GM12878 (cell line): ENCODE data around the gene PRKAG2.

ENCODE experiments used
- CHD2 ChIP-seq: IDR thresholded peaks from 2 replicates; pipeline ENCODE4 v1.6.1; 2011; ENCODE audit warnings: low read depth, low read length, improper control_type of control experiment, borderline replicate concordance
- HDAC6 ChIP-seq: fragments of 200-600 bp; sonication (generic); IDR thresholded peaks from one replicate; pipeline ENCODE4 v1.8.0; 2017; ENCODE audit warnings: antibody characterized with exemption; ENCODE audit not compliant: unreplicated experiment
- JUNB ChIP-seq: IDR thresholded peaks from 2 replicates; pipeline ENCODE4 v1.6.1; 2016; ENCODE audit warnings: antibody characterized with exemption, mild to moderate bottlenecking
- POLR2A ChIP-seq: IDR thresholded peaks from 2 replicates; pipeline ENCODE4 v1.6.1; 2011; ENCODE audit warnings: low read depth, mild to moderate bottlenecking, low read length
- SMC3 ChIP-seq: IDR thresholded peaks from 2 replicates; pipeline ENCODE4 v1.6.1; 2011; ENCODE audit warnings: low read length, improper control_type of control experiment, borderline replicate concordance
- SRF ChIP-seq, 2 experiments: IDR thresholded peaks; 2 replicates each; pipeline ENCODE4 v1.6.1; 2011; ENCODE audit warnings: low read depth in 2 of 2, low read length in 2 of 2, mild to moderate bottlenecking in 1 of 2, moderate library complexity in 1 of 2
- SUZ12 ChIP-seq: fragments of 200-600 bp; sonication (generic); IDR thresholded peaks from one replicate; pipeline ENCODE4 v1.6.1; 2018; ENCODE audit warnings: antibody characterized with exemption, mild to moderate bottlenecking; ENCODE audit not compliant: unreplicated experiment
- TCF7 ChIP-seq: IDR thresholded peaks from 2 replicates; pipeline ENCODE4 v1.6.1; 2014; ENCODE audit warnings: antibody characterized with exemption, borderline replicate concordance
- TF ChIP-seq, protein P1 (sequence below): IDR thresholded peaks from 2 replicates; pipeline ENCODE4 v1.6.1; 2011; ENCODE audit warnings: borderline replicate concordance, low read depth, mild to moderate bottlenecking, moderate library complexity, low read length; ENCODE audit not compliant: insufficient read depth, poor library complexity, severe bottlenecking
- TF ChIP-seq, protein P2 (sequence below), 3 experiments: IDR thresholded peaks in 2 of 3; conservative IDR thresholded peaks in 1 of 3; 2 replicates each; pipeline ENCODE4 v1.5.1; 2011; ENCODE audit warnings: low read depth in 3 of 3, low read length in 3 of 3, mild to moderate bottlenecking in 3 of 3, control low read depth in 2 of 3, moderate library complexity in 2 of 3, inconsistent platforms in 1 of 3, mixed read lengths in 1 of 3; ENCODE audit not compliant: control insufficient read depth in 2 of 3, insufficient read depth in 1 of 3; ENCODE audit errors: extremely low read depth in 1 of 3

DNA sequence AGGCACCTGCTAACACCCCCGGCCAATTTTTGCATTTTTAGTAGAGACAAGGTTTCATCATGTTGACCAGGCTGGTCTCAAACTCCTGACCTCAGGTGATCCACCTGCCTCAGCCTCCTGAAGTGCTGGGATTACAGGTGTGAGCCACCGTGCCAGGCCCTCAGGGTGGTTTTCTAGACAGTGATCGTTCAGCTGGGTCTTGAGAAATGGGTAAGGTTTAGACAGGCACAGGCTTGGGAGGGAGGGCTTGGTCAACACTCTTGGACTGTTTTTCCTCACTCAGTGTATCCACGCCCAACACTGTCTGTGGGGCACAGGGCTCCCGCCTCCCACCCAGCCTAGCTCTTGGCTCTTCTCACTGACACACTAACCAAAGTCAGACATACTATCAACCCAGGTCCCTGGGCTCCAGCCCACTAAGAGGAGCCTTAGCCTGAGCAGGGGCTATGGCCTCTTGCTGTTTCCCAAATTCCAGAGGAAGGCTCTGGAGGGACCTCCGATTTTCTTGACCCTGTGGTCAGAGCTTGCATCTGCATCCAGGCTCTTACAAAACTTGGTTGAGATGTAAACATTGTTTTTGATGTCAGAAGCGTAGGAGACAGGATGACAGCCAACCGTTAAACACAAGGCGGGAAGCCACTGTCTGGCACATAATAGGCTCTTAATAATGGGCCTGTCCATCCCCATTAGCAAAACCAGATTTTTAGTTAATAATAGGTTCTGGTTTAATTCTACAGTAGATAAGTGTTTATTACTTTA, 143.9 kb downstream of the PRKAG2 start:
- TF ChIP-seq JUNB = no peak
- TF ChIP-seq, protein P1, sequence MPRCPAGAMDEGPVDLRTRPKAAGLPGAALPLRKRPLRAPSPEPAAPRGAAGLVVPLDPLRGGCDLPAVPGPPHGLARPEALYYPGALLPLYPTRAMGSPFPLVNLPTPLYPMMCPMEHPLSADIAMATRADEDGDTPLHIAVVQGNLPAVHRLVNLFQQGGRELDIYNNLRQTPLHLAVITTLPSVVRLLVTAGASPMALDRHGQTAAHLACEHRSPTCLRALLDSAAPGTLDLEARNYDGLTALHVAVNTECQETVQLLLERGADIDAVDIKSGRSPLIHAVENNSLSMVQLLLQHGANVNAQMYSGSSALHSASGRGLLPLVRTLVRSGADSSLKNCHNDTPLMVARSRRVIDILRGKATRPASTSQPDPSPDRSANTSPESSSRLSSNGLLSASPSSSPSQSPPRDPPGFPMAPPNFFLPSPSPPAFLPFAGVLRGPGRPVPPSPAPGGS = no peak
- TF ChIP-seq, protein P2, sequence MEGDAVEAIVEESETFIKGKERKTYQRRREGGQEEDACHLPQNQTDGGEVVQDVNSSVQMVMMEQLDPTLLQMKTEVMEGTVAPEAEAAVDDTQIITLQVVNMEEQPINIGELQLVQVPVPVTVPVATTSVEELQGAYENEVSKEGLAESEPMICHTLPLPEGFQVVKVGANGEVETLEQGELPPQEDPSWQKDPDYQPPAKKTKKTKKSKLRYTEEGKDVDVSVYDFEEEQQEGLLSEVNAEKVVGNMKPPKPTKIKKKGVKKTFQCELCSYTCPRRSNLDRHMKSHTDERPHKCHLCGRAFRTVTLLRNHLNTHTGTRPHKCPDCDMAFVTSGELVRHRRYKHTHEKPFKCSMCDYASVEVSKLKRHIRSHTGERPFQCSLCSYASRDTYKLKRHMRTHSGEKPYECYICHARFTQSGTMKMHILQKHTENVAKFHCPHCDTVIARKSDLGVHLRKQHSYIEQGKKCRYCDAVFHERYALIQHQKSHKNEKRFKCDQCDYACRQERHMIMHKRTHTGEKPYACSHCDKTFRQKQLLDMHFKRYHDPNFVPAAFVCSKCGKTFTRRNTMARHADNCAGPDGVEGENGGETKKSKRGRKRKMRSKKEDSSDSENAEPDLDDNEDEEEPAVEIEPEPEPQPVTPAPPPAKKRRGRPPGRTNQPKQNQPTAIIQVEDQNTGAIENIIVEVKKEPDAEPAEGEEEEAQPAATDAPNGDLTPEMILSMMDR (IDR thresholded peaks at IDR 0.05 in 2 of 3, conservative IDR thresholded peaks at IDR 0.05 in 1 of 3; ENCODE audit: control insufficient read depth in 2 of 3, extremely low read depth in 1 of 3, insufficient read depth in 1 of 3, low read depth in 3 of 3, low read length in 3 of 3) = no peak
- TF ChIP-seq SMC3 = no peak
- TF ChIP-seq SRF (IDR thresholded peaks at IDR 0.05; ENCODE audit: low read depth in 2 of 2, low read length in 2 of 2) = no peak
- TF ChIP-seq CHD2 = no peak
- TF ChIP-seq POLR2A = no peak
- no peak for TF ChIP-seq TCF7
- no peak for TF ChIP-seq SUZ12
- TF ChIP-seq HDAC6 = no peak
